ENCODE measurements around the gene SETD1A.
A peak's percentile ranks its signal among the peaks of the same experiment; 100 is the strongest.

Gene SETD1A

GRCh38 chr16:30953111-30953510 is 4.4 kb upstream of the SETD1A start:
- Histone ChIP-seq H3K14ac (ENCODE audit: low read length) (no peak overlapping the region), H3K9ac (ENCODE audit: low read length) (no peak overlapping the region), H3K4me3 (ENCODE audit: low read depth, low read length) (no peak overlapping the region), H3K9me3 (ENCODE audit: insufficient read depth, low read depth, low read length) (no peaks in the 10 kb centered on the region), H4K12ac (ENCODE audit: low read depth, low read length) (no peak overlapping the region), H3K4ac (ENCODE audit: low read depth, low read length) (no peak overlapping the region), H3K4me1 (ENCODE audit: control insufficient read depth in 1 of 2, insufficient read depth in 2 of 2, low read length in 2 of 2) (peaks cover 19 to 23% of the 10 kb centered on the region in 2 experiments), H4K91ac (ENCODE audit: low read depth, low read length) (no peak overlapping the region), H4K8ac (ENCODE audit: low read depth, low read length) (no peak overlapping the region), H3K36me3 (ENCODE audit: control insufficient read depth in 1 of 2, insufficient read depth in 2 of 2, low read length in 2 of 2) (no peaks in the 10 kb centered on the region), H3K18ac (ENCODE audit: low read length) (no peak overlapping the region), H3K27ac (ENCODE audit: low read depth, low read length) (no peak overlapping the region), H2AFZ (ENCODE audit: insufficient read depth, low read length, poor library complexity) (no peak overlapping the region), H3K23ac (ENCODE audit: low read length) (no peak overlapping the region), H3K79me2 (ENCODE audit: control insufficient read depth, insufficient read depth, low read length, poor library complexity) (peaks cover 5% of the 10 kb centered on the region), H2BK12ac (ENCODE audit: low read length) (no peak overlapping the region), H2BK120ac (ENCODE audit: insufficient read depth, low read length, poor library complexity) (no peak overlapping the region), H3K27me3 (ENCODE audit: insufficient read depth, low read length) (no peaks in the 10 kb centered on the region), H3K4me2 (ENCODE audit: low read length) (no peak overlapping the region), H2AK5ac (ENCODE audit: low read length) (no peak overlapping the region), H3K79me1 (ENCODE audit: low read length) (peaks cover 19% of the 10 kb centered on the region), H2BK5ac (ENCODE audit: low read depth, low read length, poor library complexity) (no peak overlapping the region)
- no peak for DNase-seq
- no CpG with 5 or more reads among the region's 9 CpGs for WGBS (ENCODE audit: extremely low coverage, insufficient coverage, insufficient read length)

GRCh38 chr16:30953511-30954124 is 3.9 kb upstream of the SETD1A start:
- H4K91ac ChIP-seq (ENCODE audit: low read depth, low read length), result no peak overlapping the region

GRCh38 chr16:30954993-30955392 is 2.6 kb upstream of the SETD1A start:
- Histone ChIP-seq H4K8ac (ENCODE audit: low read depth, low read length) (no peak overlapping the region), H3K4me3 (ENCODE audit: low read depth, low read length) (no peak overlapping the region), H3K4me1 (ENCODE audit: control insufficient read depth in 1 of 2, insufficient read depth in 2 of 2, low read length in 2 of 2) (peaks cover 15 to 21% of the 10 kb centered on the region in 2 experiments), H3K4me2 (ENCODE audit: low read length) (no peak overlapping the region), H2BK5ac (ENCODE audit: low read depth, low read length, poor library complexity) (no peak overlapping the region), H2BK120ac (ENCODE audit: insufficient read depth, low read length, poor library complexity) (no peak overlapping the region), H3K27me3 (ENCODE audit: insufficient read depth, low read length) (no peaks in the 10 kb centered on the region), H2AFZ (ENCODE audit: insufficient read depth, low read length, poor library complexity) (no peak overlapping the region), H3K18ac (ENCODE audit: low read length) (no peak overlapping the region), H4K91ac (ENCODE audit: low read depth, low read length) (no peak overlapping the region), H3K79me2 (ENCODE audit: control insufficient read depth, insufficient read depth, low read length, poor library complexity) (peaks cover 6% of the 10 kb centered on the region), H4K12ac (ENCODE audit: low read depth, low read length) (no peak overlapping the region), H3K23ac (ENCODE audit: low read length) (no peak overlapping the region), H3K9ac (ENCODE audit: low read length) (no peak overlapping the region), H3K4ac (ENCODE audit: low read depth, low read length) (no peak overlapping the region), H3K36me3 (ENCODE audit: control insufficient read depth in 1 of 2, insufficient read depth in 2 of 2, low read length in 2 of 2) (peaks cover 8 to 11% of the 10 kb centered on the region in 2 experiments), H3K14ac (ENCODE audit: low read length) (no peak overlapping the region), H2BK12ac (ENCODE audit: low read length) (no peak overlapping the region), H3K9me3 (ENCODE audit: insufficient read depth, low read depth, low read length) (no peaks in the 10 kb centered on the region), H3K79me1 (ENCODE audit: low read length) (peaks cover 8% of the 10 kb centered on the region), H2AK5ac (ENCODE audit: low read length) (no peak overlapping the region), H3K27ac (ENCODE audit: low read depth, low read length) (no peak overlapping the region)
- no CpG with 5 or more reads among the region's 8 CpGs for WGBS (ENCODE audit: extremely low coverage, insufficient coverage, insufficient read length)
- no peak for DNase-seq

More at GRCh38 chr16:30953511-30954124, 3.9 kb upstream of the SETD1A start:
- H3K27me3 ChIP-seq (ENCODE audit: insufficient read depth, low read length), result no peaks in the 10 kb centered on the region
- H4K8ac ChIP-seq (ENCODE audit: low read depth, low read length), result no peak overlapping the region
- H2BK120ac ChIP-seq (ENCODE audit: insufficient read depth, low read length, poor library complexity), result no peak overlapping the region
- H3K4me3 ChIP-seq (ENCODE audit: low read depth, low read length), result no peak overlapping the region
- peaks cover 0 to under 1% of the 10 kb centered on the region in 2 experiments for H3K36me3 ChIP-seq (ENCODE audit: control insufficient read depth in 1 of 2, insufficient read depth in 2 of 2, low read length in 2 of 2)
- H3K9me3 ChIP-seq (ENCODE audit: insufficient read depth, low read depth, low read length), result no peaks in the 10 kb centered on the region
- H2BK12ac ChIP-seq (ENCODE audit: low read length), result no peak overlapping the region
- H2AFZ ChIP-seq (ENCODE audit: insufficient read depth, low read length, poor library complexity), result no peak overlapping the region
- H3K23ac ChIP-seq (ENCODE audit: low read length), result no peak overlapping the region
- peaks cover 7% of the 10 kb centered on the region for H3K79me2 ChIP-seq (ENCODE audit: control insufficient read depth, insufficient read depth, low read length, poor library complexity)
- WGBS (ENCODE audit: extremely low coverage, insufficient coverage, insufficient read length), result no CpG with 5 or more reads among the region's 15 CpGs
- no peak overlapping the region for H3K18ac ChIP-seq (ENCODE audit: low read length)
- peak; percentile 58 to 77 for DNase-seq
- H3K79me1 ChIP-seq (ENCODE audit: low read length), result peaks cover 18% of the 10 kb centered on the region
- H3K4me2 ChIP-seq (ENCODE audit: low read length), result no peak overlapping the region
- H3K4me1 ChIP-seq (ENCODE audit: control insufficient read depth in 1 of 2, insufficient read depth in 2 of 2, low read length in 2 of 2), result peaks cover 19 to 25% of the 10 kb centered on the region in 2 experiments
- H3K4ac ChIP-seq (ENCODE audit: low read depth, low read length), result no peak overlapping the region
- H3K14ac ChIP-seq (ENCODE audit: low read length), result no peak overlapping the region
- H2AK5ac ChIP-seq (ENCODE audit: low read length), result peak overlapping the region; percentile 36
- H4K12ac ChIP-seq (ENCODE audit: low read depth, low read length), result no peak overlapping the region
- no peak overlapping the region for H3K27ac ChIP-seq (ENCODE audit: low read depth, low read length)
- no peak overlapping the region for H2BK5ac ChIP-seq (ENCODE audit: low read depth, low read length, poor library complexity)
- H3K9ac ChIP-seq (ENCODE audit: low read length), result no peak overlapping the region

GRCh38 chr16:30956601-30957455 is 726 bp upstream of the SETD1A start:
- Histone ChIP-seq H3K4me3 (ENCODE audit: low read depth, low read length) (peak overlapping the region; percentile 84), H2AK5ac (ENCODE audit: low read length) (no peak overlapping the region), H2BK120ac (ENCODE audit: insufficient read depth, low read length, poor library complexity) (peak overlapping the region; percentile 74), H4K12ac (ENCODE audit: low read depth, low read length) (peak overlapping the region; percentile 60), H3K23ac (ENCODE audit: low read length) (no peak overlapping the region), H4K91ac (ENCODE audit: low read depth, low read length) (peak overlapping the region; percentile 76), H3K4ac (ENCODE audit: low read depth, low read length) (no peak overlapping the region), H3K36me3 (ENCODE audit: control insufficient read depth in 1 of 2, insufficient read depth in 2 of 2, low read length in 2 of 2) (peaks cover 21 to 28% of the 10 kb centered on the region in 2 experiments), H3K4me2 (ENCODE audit: low read length) (peak overlapping the region; percentile 76), H3K79me1 (ENCODE audit: low read length) (peaks cover 8% of the 10 kb centered on the region), H2BK12ac (ENCODE audit: low read length) (peak overlapping the region; percentile 55), H3K79me2 (ENCODE audit: control insufficient read depth, insufficient read depth, low read length, poor library complexity) (peaks cover 6% of the 10 kb centered on the region), H3K27me3 (ENCODE audit: insufficient read depth, low read length) (no peaks in the 10 kb centered on the region), H2BK5ac (ENCODE audit: low read depth, low read length, poor library complexity) (peak overlapping the region; percentile 73), H4K8ac (ENCODE audit: low read depth, low read length) (peak overlapping the region; percentile 96), H2AFZ (ENCODE audit: insufficient read depth, low read length, poor library complexity) (peak overlapping the region; percentile 76), H3K18ac (ENCODE audit: low read length) (peak overlapping the region; percentile 48), H3K27ac (ENCODE audit: low read depth, low read length) (peak overlapping the region; percentile 96), H3K9ac (ENCODE audit: low read length) (peak overlapping the region; percentile 91), H3K4me1 (ENCODE audit: control insufficient read depth in 1 of 2, insufficient read depth in 2 of 2, low read length in 2 of 2) (peaks cover 9 to 12% of the 10 kb centered on the region in 2 experiments), H3K9me3 (ENCODE audit: insufficient read depth, low read depth, low read length) (no peaks in the 10 kb centered on the region), H3K14ac (ENCODE audit: low read length) (peak overlapping the region; percentile 77)
- peak; percentile 76 to 83 for DNase-seq
- no CpG with 5 or more reads among the region's 42 CpGs for WGBS (ENCODE audit: extremely low coverage, insufficient coverage, insufficient read length)
